ENCODE measurements around the gene STKLD1. TPM values are rescaled to one million over a fixed set of nuclear protein-coding genes. Genes with fewer than 3 reads are reported as not detected.

STKLD1 gene
- total RNA-seq, 2 experiments from 2014 or later, result 0.59 to 1.0 TPM

- POLR2A ChIA-PET, result no interaction called here
- Mint-ChIP-seq H3K27me3 (peaks cover 32% of the 10 kb centered on the region), H3K27ac (no peak overlapping the region), H3K4me3 (no peak overlapping the region), H3K9me3 (no peaks in the 10 kb centered on the region), H3K36me3 (ENCODE audit: low read depth) (no peaks in the 10 kb centered on the region), H3K4me1 (ENCODE audit: low read depth) (peaks cover 12% of the 10 kb centered on the region)
- H3K36me3 ChIP-seq (ENCODE audit: insufficient read depth, low read length), result no peaks in the 10 kb centered on the region
- no peak for TF ChIP-seq CTCF (IDR thresholded peaks at IDR 0.05)
- intact Hi-C loops (cut with DNase I, micrococcal nuclease), result no loop called here
- H3K27ac ChIP-seq (ENCODE audit: low read depth in 1 of 2, low read length in 2 of 2), result no peak overlapping the region
- H3K9me3 ChIP-seq (ENCODE audit: control insufficient read depth in 1 of 2, insufficient read depth in 1 of 2, low read length in 2 of 2), result peaks cover 0 to 15% of the 10 kb centered on the region in 2 experiments
- CTCF ChIA-PET, result no interaction called here
- H3K4me1 ChIP-seq (ENCODE audit: insufficient read depth, low read length), result peaks cover 5% of the 10 kb centered on the region
- ATAC-seq (ENCODE audit: poor library complexity) (peak; percentile 21), DNase-seq (no peak)
- H3K4me3 ChIP-seq (ENCODE audit: low read length), result no peak overlapping the region
- peaks cover 20 to 27% of the 10 kb centered on the region in 2 experiments for H3K27me3 ChIP-seq (ENCODE audit: control insufficient read depth in 1 of 2, insufficient read depth in 2 of 2, low read length in 2 of 2)
Observed at GRCh38 chr9:133428617-133429101, 52.5 kb downstream of the STKLD1 start.

GRCh38 chr9:133429214-133429613 is 53.0 kb downstream of the STKLD1 start:
- Mint-ChIP-seq H3K4me1 (ENCODE audit: low read depth) (peaks cover 12% of the 10 kb centered on the region), H3K9me3 (no peaks in the 10 kb centered on the region), H3K27ac (no peak overlapping the region), H3K36me3 (ENCODE audit: low read depth) (no peaks in the 10 kb centered on the region), H3K4me3 (no peak overlapping the region), H3K27me3 (peaks cover 32% of the 10 kb centered on the region)
- POLR2A ChIA-PET, result no interaction called here
- DNase-seq (no peak), ATAC-seq (ENCODE audit: poor library complexity) (no peak)
- Histone ChIP-seq H3K4me1 (ENCODE audit: insufficient read depth, low read length) (peaks cover 5% of the 10 kb centered on the region), H3K27me3 (ENCODE audit: control insufficient read depth in 1 of 2, insufficient read depth in 2 of 2, low read length in 2 of 2) (peaks cover 17 to 27% of the 10 kb centered on the region in 2 experiments), H3K36me3 (ENCODE audit: insufficient read depth, low read length) (no peaks in the 10 kb centered on the region), H3K9me3 (ENCODE audit: control insufficient read depth in 1 of 2, insufficient read depth in 1 of 2, low read length in 2 of 2) (peaks cover 0 to 12% of the 10 kb centered on the region in 2 experiments), H3K27ac (ENCODE audit: low read depth in 1 of 2, low read length in 2 of 2) (no peak overlapping the region), H3K4me3 (ENCODE audit: low read length) (no peak overlapping the region)
- intact Hi-C loops (cut with DNase I, micrococcal nuclease), result no loop called here
- TF ChIP-seq CTCF (IDR thresholded peaks at IDR 0.05), result no peak
- CTCF ChIA-PET, result no interaction called here

GRCh38 chr9:133429641-133430161 is 53.5 kb downstream of the STKLD1 start:
- intact Hi-C loops (cut with DNase I, micrococcal nuclease), result no loop called here
- Mint-ChIP-seq H3K36me3 (ENCODE audit: low read depth) (no peaks in the 10 kb centered on the region), H3K4me1 (ENCODE audit: low read depth) (peaks cover 12% of the 10 kb centered on the region), H3K27me3 (peaks cover 30% of the 10 kb centered on the region), H3K27ac (no peak overlapping the region), H3K9me3 (no peaks in the 10 kb centered on the region), H3K4me3 (peak overlapping the region; percentile 63)
- ChIA-PET CTCF (no interaction called here), POLR2A (no interaction called here)
- Histone ChIP-seq H3K9me3 (ENCODE audit: control insufficient read depth in 1 of 2, insufficient read depth in 1 of 2, low read length in 2 of 2) (peaks cover 0 to 11% of the 10 kb centered on the region in 2 experiments), H3K4me3 (ENCODE audit: low read length) (no peak overlapping the region), H3K36me3 (ENCODE audit: insufficient read depth, low read length) (no peaks in the 10 kb centered on the region), H3K27ac (ENCODE audit: low read depth in 1 of 2, low read length in 2 of 2) (no peak overlapping the region), H3K4me1 (ENCODE audit: insufficient read depth, low read length) (peaks cover 5% of the 10 kb centered on the region), H3K27me3 (ENCODE audit: control insufficient read depth in 1 of 2, insufficient read depth in 2 of 2, low read length in 2 of 2) (peaks cover 17 to 27% of the 10 kb centered on the region in 2 experiments)
- DNase-seq (peak in 3 of 14 experiments; percentile 24 to 38 (median 35)), ATAC-seq (ENCODE audit: poor library complexity) (no peak)
- TF ChIP-seq CTCF (IDR thresholded peaks at IDR 0.05), result no peak
